ENCODE measurements around the gene BTN1A1.
A peak's percentile ranks its signal among the peaks of the same experiment; 100 is the strongest.
"Not testable (repeated sequence)": the region's sequence is repeated elsewhere in the genome, so short reads cannot be mapped to it uniquely, and the experiment has no call there.

Gene BTN1A1

DNA sequence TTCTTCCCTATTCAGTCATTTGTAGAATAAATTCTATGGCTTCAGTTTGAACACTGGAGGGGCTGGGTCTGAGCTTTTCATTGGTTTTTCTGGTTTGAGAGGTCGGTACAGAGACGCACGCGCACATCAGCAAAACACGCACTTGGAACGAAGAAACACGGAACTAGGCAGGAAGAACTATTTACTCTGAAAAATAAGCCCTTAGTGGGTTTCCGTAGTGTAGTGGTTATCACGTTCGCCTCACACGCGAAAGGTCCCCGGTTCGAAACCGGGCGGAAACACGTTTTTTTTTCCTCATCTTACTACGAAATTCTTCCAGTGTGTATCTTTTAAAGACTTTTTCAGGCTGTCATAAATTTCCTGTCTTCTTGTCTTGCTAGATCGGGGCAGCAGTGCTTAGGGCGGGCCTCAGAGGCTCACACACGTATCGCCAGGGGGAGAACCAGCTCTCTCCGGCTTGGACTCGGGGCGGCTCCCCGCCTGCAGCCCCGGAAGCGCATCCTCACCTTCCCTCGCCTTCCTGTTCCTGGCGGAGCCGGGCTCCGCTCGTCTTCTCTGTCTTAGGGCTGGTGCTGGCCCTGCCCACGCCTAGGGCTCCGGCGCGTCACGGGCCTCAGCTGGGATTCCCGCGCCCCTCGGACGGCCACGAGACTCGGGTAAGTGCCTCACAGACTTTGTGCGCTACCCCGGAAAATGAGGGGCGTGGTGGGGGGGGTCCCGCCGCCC lies 37.9 kb downstream of the BTN1A1 start, which contains the start of gene HMGN4:
Gene HMGN4, plus strand, starts transcription at position 521 of the 726 bp plus-strand sequence. CDS start 6,841 bp downstream, outside the sequence.
- peak; percentile 88 for DNase-seq (ENCODE audit: low spot score)

DNA sequence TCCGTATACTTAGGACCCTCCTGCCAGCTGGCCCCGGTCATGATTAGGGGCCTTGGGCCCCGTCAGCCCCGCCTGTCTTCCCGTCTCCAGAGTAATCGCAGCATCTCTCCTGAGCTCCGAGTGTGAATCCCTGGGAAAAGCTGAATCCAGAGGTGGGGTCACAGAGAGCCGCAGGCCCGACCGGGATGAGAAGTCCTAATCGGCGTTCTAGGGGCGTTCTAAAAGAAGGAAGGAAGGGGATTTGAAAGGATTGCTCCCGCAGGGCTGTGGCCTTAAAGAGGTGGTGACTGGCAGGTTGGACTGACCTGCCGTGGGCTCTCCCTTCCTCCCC lies 38.4 kb downstream of the BTN1A1 start:
- no peak for DNase-seq (ENCODE audit: low spot score)

DNA sequence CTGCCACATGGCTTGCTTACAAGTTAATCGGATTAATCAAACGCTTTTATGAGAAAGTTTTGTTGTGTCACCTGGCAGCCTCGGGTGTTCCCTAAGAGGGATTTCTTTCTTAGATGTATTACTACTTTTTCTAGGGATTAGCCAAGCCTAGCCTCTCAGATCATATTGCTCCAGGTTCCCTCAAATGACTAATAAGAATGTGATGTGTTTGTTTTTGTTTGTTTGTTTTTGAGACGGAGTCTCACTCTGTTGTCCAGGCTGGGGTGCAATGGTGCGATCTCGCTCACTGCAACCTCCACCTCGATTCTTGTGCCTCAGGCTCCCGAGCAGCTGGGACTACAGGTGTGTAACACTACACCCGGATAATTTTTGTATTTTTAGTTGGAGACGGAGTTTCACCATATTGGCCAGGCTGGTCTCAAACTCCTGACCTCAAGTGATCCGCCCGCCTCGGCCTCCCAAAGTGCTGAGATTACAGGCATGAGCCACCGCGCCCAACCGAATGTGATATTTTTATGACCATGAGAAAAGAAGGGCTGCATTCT lies 39.0 kb downstream of the BTN1A1 start:
- no peak for DNase-seq (ENCODE audit: low spot score)

DNA sequence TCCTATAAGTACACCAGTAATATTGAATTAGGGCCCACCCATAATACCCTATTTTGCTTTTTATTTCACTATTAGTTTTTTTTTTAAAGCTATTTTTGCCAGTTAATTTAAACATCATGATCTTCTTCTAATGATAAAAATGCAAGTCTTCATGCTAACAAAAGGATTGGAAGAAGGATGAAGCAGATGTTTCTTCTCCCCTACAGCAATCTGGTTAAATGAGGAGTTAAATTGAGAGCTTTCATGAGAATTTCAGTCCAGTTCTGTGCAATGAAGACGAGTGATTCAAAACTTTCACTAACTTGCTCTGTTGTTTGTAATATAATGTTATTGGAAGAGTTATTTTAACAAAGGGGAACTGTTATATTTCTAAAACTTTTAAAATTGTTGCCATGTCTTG lies 41.5 kb downstream of the BTN1A1 start:
- no peak for DNase-seq (ENCODE audit: low spot score)

DNA sequence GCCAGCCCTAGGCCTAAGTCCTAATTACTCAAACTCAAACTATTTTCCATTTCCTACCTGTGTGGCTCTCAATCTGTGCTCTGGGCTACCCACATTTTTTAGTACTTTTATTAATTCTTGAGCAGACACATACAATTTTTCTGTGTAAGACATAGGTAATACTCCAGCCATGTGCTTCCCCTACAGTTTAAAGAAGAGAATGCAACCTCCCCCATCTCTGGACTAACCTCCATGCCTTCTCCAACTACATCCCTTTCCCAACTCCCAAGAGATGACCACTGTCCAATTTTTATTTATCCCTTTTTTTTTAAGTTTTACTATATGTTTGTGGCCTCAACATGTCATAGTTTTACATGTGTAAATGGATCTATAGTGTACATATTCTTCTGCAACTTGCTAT lies 43.9 kb downstream of the BTN1A1 start:
- no peak for DNase-seq (ENCODE audit: low spot score)

DNA sequence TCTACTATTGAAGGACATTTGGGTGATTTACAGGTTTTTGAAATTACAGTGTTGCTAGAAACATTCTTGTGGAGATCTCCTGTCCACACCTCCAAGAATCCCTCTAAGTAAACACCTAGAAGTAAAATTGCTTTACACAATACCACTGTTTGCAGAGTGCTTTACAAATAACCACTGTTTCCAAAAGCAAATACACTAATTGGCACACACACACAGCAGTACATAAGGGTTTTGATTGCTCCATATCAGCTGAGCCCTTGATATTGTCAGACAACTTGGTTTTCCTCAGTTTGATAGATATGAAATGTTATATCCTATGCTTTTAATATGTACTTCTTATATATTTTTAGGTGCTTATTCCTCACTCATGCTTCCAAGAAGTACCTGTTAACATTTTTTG lies 44.4 kb downstream of the BTN1A1 start:
- DNase-seq (ENCODE audit: low spot score), result no peak

DNA sequence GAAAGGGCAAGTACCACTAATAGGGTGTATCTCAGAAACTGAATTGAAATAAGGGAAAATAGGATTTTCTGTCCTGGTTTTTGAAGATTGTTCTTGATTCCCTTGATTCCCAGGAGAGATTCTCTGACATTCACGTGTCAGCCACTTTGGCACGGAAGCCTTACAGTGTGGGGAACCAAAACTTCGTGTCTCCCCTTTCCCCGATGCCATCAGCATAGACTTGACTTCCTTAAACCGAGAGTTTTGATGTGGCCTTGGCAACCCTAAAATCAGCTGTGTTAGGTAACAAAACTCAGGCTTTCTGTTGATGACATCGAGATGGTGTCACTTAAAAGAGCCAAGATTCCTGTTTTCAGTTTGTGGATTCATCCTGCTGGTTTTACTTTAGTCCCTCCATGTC lies 45.5 kb downstream of the BTN1A1 start:
- DNase-seq (ENCODE audit: low spot score), result no peak

DNA sequence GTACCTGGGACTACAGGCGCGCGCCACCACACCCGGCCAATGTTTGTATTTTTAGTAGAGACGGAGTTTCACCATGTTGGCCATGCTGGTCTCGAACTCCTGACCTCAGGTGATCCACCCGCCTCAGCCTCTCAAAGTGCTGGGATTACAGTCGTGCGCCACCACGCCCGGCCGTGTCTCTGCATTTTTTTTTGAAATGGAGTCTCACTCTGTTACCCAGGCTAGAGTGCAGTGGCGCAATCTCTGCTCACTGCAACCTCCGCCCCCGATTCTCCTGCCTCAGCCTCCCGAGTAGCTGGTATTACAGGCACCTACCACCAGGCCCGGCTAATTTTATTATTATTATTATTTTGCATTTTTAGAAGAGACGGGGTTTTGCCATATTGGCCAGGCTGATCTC lies 47.3 kb downstream of the BTN1A1 start:
- not testable (repeated sequence) for DNase-seq (ENCODE audit: low spot score)

DNA sequence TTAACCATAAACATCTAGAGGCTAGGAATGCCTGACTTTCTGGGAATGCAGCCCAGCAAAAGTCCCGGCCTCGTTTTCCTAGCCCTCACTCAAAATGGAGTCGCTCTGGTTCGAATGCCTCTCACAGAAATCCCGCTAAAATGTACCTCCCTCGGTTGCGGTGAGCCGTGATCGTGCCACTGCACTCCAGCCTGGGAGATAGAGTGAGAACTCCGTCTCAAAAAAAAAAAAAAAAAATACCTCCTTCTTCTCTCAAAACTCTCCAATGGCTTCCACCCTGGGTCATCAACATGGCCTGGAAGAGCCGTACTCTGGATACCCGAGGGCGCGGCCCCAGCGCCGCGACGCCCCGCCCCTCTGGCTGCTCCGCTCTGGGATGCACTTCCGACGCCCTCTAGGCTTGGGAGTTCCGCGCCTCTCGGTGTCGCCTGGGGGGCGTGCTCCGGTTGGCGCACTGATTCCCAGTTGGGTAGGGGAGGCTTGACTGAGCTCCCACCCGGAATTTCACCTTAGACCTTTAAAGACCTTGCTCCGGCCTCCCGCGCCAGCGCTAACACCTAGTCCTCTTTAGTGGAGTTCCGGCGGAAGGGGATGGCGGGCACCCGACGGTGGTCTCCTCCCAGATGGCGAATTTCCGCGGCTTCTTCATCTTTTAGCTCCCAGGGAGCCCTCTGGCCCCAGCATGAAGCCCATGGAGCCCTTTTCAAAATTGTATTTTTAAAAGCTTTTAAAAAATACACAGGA lies 50.3 kb downstream of the BTN1A1 start:
- DNase-seq (ENCODE audit: low spot score), result peak; percentile 56

DNA sequence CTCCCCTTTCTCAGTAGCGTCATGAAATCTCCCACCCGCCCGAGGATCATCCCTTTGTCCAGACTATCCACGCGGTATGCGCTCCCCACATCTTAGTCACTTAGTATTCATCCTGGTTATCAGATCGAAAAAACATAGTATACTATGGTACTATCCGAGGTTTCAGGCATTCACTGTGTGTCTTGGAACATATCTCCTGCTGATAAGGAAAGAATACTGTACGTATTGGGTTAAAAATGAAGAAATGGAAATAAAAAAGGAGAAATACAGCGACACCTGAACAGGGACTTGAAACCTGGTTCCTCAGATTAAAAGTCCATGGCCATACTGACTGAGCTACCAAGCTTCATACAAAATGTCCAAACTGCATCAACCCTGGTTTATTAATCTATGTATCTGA lies 52.1 kb downstream of the BTN1A1 start:
- no peak for DNase-seq (ENCODE audit: low spot score)

DNA sequence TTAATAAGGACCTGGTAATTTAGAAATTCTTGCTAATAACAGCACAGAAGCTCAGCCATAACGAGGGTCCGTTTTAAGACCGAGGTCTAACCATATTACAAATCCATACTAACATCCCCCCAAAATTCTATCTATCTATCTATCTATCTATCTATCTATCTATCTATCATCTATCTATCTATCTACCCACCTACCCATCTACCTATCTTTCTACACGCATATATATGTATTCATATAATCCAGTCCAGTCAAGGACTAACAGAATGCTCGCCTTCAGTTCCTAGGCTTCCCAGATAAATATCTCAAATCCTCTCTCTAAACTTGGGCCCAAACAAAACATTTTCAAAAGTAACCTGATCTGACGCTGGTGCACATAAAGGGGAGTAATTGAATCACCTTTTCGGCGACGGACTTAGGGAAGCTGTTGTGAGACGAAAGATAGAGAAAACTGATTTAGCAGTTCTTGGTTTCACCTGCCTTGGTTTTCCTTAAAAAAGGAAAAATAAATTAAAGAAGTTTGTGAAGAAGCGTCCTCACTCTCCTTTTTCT lies 52.6 kb downstream of the BTN1A1 start:
- DNase-seq (ENCODE audit: low spot score), result no peak

DNA sequence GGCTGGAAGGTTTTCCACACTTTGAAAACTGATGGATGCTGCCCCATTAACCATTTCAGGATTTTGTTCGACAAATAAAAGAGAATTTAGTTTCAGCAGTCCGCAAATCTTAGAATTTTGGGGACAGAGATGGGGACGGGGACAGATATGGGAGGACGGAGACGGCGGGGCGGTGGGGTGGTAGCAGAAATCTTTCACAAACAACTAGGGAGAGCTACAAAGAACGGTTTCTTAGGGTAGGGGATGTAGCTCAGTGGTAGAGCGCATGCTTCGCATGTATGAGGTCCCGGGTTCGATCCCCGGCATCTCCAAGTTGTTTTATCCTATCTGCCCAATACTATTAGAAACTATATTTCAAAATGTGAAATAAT lies 53.1 kb downstream of the BTN1A1 start:
- DNase-seq (ENCODE audit: low spot score), result peak; percentile 89

DNA sequence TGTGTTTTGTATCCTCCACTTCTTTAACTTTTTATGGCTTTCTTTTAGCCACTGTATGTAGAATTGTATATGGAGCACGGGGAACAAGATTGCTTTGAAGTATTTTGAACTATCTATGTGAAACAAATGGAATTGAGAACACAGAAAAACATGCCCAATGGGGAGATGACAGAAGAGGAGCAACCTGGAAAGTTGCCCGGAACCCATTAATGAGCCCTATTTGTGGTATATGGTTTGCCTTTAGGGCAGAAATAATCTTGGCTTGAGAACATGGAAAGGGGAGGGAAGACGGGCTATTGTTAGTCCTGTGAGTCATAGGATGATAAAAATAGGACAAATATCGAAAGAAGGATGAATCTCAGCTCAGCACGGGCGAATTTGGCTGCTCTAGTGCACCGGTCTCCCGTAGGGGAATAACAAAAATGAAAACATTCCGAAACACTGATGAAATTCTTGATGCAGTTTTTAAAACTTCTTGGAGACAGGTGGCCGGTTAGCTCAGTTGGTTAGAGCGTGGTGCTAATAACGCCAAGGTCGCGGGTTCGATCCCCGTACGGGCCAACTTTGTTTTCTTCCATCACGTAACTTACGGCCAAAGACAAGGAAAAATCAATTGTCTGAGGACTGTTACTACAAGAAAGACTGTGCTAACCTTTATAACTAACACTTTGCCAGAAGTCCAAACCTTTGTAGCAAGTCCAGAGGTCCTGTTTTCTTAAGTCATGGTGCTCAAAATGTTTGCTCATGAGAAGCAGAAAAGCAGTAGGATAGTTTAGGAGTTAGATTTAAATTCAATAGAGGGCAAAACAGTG lies 53.7 kb downstream of the BTN1A1 start:
- DNase-seq (ENCODE audit: low spot score), result peak; percentile 88

DNA sequence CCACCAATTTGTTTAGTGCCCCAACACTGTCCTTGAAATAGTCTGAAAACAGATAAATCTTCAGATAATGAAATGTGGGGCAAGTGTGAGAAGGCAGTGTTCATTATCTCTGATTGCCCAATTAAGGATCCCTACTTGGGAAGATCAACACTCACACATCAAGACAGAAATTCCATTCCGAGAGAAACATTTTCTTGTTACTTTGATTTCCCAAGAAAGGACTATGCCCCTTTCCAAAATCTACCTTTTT lies 54.3 kb downstream of the BTN1A1 start:
- no peak for DNase-seq (ENCODE audit: low spot score)

DNA sequence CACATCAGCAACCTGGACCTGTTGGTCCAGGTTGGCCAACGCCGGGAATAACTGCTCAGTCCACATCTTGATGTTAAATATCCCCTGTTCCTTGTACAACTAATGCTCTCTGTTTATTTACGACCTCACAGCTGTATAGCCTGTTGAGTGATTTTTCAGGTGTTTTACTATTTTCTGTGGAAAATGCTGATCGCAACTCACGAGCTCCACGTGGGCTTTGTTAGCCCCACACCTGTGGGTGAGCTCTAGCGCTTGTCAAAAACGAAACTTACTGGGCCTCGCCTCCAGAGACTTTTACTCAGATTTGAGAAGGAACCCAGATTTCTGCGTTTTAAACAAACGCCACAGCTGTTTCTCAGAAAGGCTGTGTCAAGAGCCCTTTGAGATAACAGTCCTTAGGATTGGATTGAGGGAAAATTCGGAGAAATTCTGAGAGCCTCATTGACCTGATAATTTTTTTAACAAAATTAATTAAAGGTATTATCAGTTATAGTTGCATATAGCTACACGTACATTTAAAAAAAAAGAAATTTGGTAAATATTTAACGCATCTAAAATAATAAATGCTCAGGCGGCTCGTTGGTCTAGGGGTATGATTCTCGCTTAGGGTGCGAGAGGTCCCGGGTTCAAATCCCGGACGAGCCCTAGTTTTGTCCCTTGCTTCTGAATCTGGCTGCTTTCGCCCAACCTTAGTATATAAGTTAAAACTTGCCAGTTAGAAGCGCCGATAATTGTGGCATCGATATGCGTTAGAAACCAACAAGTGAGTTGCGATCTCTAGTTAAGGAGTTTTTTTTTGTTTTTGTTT lies 54.8 kb downstream of the BTN1A1 start:
- DNase-seq (ENCODE audit: low spot score), result peak; percentile 86

DNA sequence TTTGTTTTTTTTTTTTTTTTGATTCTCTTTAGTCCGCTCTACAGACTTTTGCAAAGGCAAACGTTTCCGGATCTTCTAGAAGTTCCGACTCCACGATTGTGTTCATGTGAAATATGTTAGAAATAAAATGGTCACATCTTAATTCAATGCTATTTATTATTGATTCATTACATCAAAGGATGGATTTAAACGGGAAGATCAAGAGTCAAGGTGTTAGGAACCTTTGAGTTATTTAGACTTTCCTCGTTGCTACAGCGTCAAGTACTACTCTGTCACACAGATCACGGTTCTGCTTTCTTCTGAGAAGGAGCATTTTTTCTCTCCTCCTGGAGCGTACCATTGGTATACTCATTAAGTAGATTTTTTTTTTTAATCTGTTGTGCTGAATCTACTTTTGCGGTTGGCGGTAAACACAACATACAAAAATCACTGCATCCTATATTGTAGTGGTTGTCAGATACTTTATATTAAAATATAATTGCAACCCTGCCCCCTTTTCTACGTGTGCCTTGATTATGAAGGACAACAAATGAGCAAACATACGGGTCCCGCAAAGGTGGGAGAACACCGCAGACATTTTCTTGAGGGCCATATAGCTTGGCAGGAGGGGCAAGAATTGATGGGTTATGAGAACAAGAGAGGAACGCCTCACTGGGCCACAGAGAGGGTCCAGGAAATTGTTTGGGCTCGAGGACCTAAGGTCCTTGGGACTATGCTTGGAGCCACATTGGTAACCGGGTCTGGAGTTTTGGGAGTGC lies 55.6 kb downstream of the BTN1A1 start:
- DNase-seq (ENCODE audit: low spot score), result no peak

DNA sequence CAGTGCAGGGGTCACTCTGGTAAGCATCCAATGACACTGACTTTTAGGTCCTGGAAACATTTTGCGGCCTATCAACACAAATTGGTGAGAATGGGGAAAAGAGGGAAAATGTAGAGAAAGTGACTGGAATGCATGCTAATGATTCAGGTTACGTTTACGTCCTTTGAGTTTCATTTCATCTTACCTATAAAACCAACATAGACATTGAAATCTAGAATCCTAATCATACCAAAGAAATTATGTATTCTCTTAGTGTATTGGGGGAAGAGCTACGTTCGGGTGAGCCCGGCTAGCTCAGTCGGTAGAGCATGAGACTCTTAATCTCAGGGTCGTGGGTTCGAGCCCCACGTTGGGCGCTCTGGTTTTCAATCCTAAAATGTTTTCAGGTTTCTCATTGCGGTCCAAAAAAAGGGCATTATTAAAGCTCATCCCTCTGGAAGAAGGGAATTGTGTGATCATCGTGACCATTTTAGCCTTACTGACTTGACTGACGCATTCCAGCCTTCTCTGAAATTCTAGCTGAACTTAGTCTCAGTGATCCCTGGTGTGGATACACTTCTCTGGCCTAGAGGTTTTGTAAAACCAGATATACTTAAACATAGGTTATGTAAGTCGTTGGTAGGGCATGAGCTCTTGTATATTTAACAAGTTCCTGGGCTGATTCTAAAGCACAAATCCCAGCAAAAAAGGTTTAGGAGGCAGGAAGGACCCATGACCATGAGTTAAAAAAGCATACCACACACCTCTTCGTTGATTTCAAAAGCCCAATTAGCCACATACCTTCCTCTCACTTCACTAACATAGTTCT lies 56.4 kb downstream of the BTN1A1 start:
- DNase-seq (ENCODE audit: low spot score), result peak; percentile 84

Data from activated CD4-positive, alpha-beta T cell treated with anti-CD3 and anti-CD28 coated beads, Interleukin-2, Interleukin-4, amounts not matched to agents 100 ng/mL and 50 ng/mL, durations not matched to agents 16 hours and 8 hours (primary cell).